ENCODE results near the gene ATP5MK. TPM values are rescaled to one million over a fixed set of nuclear protein-coding genes. Genes with fewer than 3 reads are reported as not detected.
A peak's percentile ranks its signal among the peaks of the same experiment; 100 is the strongest.
"Not testable (repeated sequence)": the region's sequence is repeated elsewhere in the genome, so short reads cannot be mapped to it uniquely, and the experiment has no call there.

Gene ATP5MK
- total RNA-seq, 4 donors from 2014 or later, result 264 to 497 (median 417) TPM

GRCh38 chr10:103423748-103424147 lies 27.5 kb upstream of the ATP5MK start:
- intact Hi-C loops (cut with DNase I), result no loop called here
- Histone ChIP-seq H3K27me3 (no peaks in the 10 kb centered on the region), H3K27ac (no peak overlapping the region), H3K4me1 (no peaks in the 10 kb centered on the region), H3K4me3 (no peak overlapping the region), H3K9me3 (no peaks in the 10 kb centered on the region), H3K36me3 (peaks cover 36 to 100% (median 36%) of the 10 kb centered on the region in 3 donors)
- 84 to 93% methylated on average over 4 to 5 of the region's 5 CpGs for WGBS, 2 donors
- no peak for DNase-seq
- no peak for TF ChIP-seq CTCF (IDR thresholded peaks at IDR 0.05)
- TF ChIP-seq POLR2A (IDR thresholded peaks at IDR 0.05), result no peak

- H3K4me3 ChIP-seq, result no peak overlapping the region
- H3K9me3 ChIP-seq, result no peaks in the 10 kb centered on the region
- WGBS, 2 donors, result 90 to 95% methylated on average over 4 of the region's 4 CpGs
- H3K4me1 ChIP-seq, result no peaks in the 10 kb centered on the region
- H3K27ac ChIP-seq, result no peak overlapping the region
- no peak for DNase-seq
- intact Hi-C loops (cut with DNase I), result loop anchor here (5.0 kb wide), 1 partner anchor 63 kb away; no protein-coding TSS in a partner anchor
- H3K36me3 ChIP-seq, result peaks cover 57 to 100% (median 70%) of the 10 kb centered on the region in 3 donors
- TF ChIP-seq CTCF (IDR thresholded peaks at IDR 0.05) (no peak), POLR2A (IDR thresholded peaks at IDR 0.05) (no peak)
- H3K27me3 ChIP-seq, result no peaks in the 10 kb centered on the region
These were observed 22.8 kb upstream of the ATP5MK start for GRCh38 chr10:103419101-103419500.

GRCh38 chr10:103417601-103418000 lies 21.3 kb upstream of the ATP5MK start:
- Histone ChIP-seq H3K27me3 (no peaks in the 10 kb centered on the region), H3K27ac (no peak overlapping the region), H3K9me3 (no peaks in the 10 kb centered on the region), H3K36me3 (peaks cover 70 to 100% (median 74%) of the 10 kb centered on the region in 3 donors), H3K4me3 (no peak overlapping the region), H3K4me1 (no peaks in the 10 kb centered on the region)
- DNase-seq, result no peak
- intact Hi-C loops (cut with DNase I), result loop anchor here (5.0 kb wide), 1 partner anchor 65 kb away; no protein-coding TSS in a partner anchor
- no peak for TF ChIP-seq POLR2A (IDR thresholded peaks at IDR 0.05)
- no peak for TF ChIP-seq CTCF (IDR thresholded peaks at IDR 0.05)
- WGBS, 2 donors, result 83 to 95% methylated on average over 4 to 5 of the region's 5 CpGs

GRCh38 chr10:103417148-103417469 lies 20.8 kb upstream of the ATP5MK start:
- H3K4me3 ChIP-seq, H3K27ac ChIP-seq, H3K4me1 ChIP-seq, H3K9me3 ChIP-seq, H3K27me3 ChIP-seq, DNase-seq: not testable (repeated sequence)
- intact Hi-C loops (cut with DNase I), result loop anchor here (5.0 kb wide), 1 partner anchor 65 kb away; no protein-coding TSS in a partner anchor
- H3K36me3 ChIP-seq, result peaks cover 70 to 100% (median 77%) of the 10 kb centered on the region in 3 donors
- WGBS, 2 donors, result 78 to 79% methylated on average over 4 to 5 of the region's 5 CpGs

- no peaks in the 10 kb centered on the region for H3K27me3 ChIP-seq
- intact Hi-C loops (cut with DNase I), result loop anchor here (5.0 kb wide), 1 partner anchor 66 kb away; no protein-coding TSS in a partner anchor
- H3K27ac ChIP-seq, result no peak overlapping the region
- H3K9me3 ChIP-seq, result no peaks in the 10 kb centered on the region
- peaks cover 70 to 100% (median 80%) of the 10 kb centered on the region in 3 donors for H3K36me3 ChIP-seq
- no peak overlapping the region for H3K4me3 ChIP-seq
- peak; percentile 19 for DNase-seq
- WGBS, 2 donors, result 34 to 50% methylated on average over 7 to 8 of the region's 8 CpGs
- TF ChIP-seq CTCF (IDR thresholded peaks at IDR 0.05) (peak; percentile 49 to 65 (median 60)), POLR2A (IDR thresholded peaks at IDR 0.05) (no peak)
- no peaks in the 10 kb centered on the region for H3K4me1 ChIP-seq
These were observed 20.3 kb upstream of the ATP5MK start for GRCh38 chr10:103416436-103417147.
